GM23248 (cell line): ENCODE data around the gene KCTD15. TPM values are rescaled to one million over a fixed set of nuclear protein-coding genes. Genes with fewer than 3 reads are reported as not detected.

Experiments used
- DNase-seq: peaks from one replicate; pipeline ENCODE4 v3.0.0-alpha.2; 2015
- H2AFZ ChIP-seq: fragments of 200-600 bp; sonication (generic); 2 replicates; pipeline ENCODE4 v1.6.1; 2016; ENCODE audit warnings: antibody characterized with exemption
- H3F3A ChIP-seq: fragments of 200-600 bp; sonication (generic); 2 replicates; pipeline ENCODE4 v1.6.1; 2016; ENCODE audit warnings: mild to moderate bottlenecking, antibody characterized with exemption, mixed run types; ENCODE audit not compliant: insufficient read depth
- H3K27ac ChIP-seq: fragments of 200-600 bp; sonication (generic); 2 replicates; pipeline ENCODE4 v1.5.1; 2016; ENCODE audit warnings: mild to moderate bottlenecking
- H3K27me3 ChIP-seq: fragments of 200-600 bp; sonication (generic); replicated peaks from 2 replicates; pipeline ENCODE4 v1.6.1; 2016; ENCODE audit warnings: mild to moderate bottlenecking; ENCODE audit not compliant: insufficient read depth
- H3K36me3 ChIP-seq: fragments of 200-600 bp; sonication (generic); 2 replicates; pipeline ENCODE4 v1.6.1; 2016; ENCODE audit warnings: low read depth, mild to moderate bottlenecking
- H3K4me1 ChIP-seq: fragments of 200-600 bp; sonication (generic); 2 replicates; pipeline ENCODE4 v1.6.1; 2016; ENCODE audit warnings: mild to moderate bottlenecking; ENCODE audit not compliant: insufficient read depth
- H3K4me2 ChIP-seq: fragments of 200-600 bp; sonication (generic); one replicate; pipeline ENCODE4 v1.6.1; 2016; ENCODE audit warnings: mild to moderate bottlenecking; ENCODE audit not compliant: unreplicated experiment
- H3K4me3 ChIP-seq: fragments of 200-600 bp; sonication (generic); 2 replicates; pipeline ENCODE4 v1.5.1; 2016; ENCODE audit warnings: mild to moderate bottlenecking
- H3K79me2 ChIP-seq: fragments of 200-600 bp; sonication (generic); 2 replicates; pipeline ENCODE4 v1.6.1; 2016; ENCODE audit warnings: mild to moderate bottlenecking; ENCODE audit not compliant: insufficient read depth
- H3K9ac ChIP-seq: fragments of 200-600 bp; sonication (generic); 2 replicates; pipeline ENCODE4 v1.6.1; 2016; ENCODE audit warnings: mild to moderate bottlenecking
- H3K9me2 ChIP-seq: fragments of 200-600 bp; sonication (generic); 2 replicates; pipeline ENCODE4 v1.6.1; 2016; ENCODE audit warnings: mixed run types, mild to moderate bottlenecking, moderate library complexity; ENCODE audit not compliant: insufficient read depth
- H3K9me3 ChIP-seq: fragments of 200-600 bp; sonication (generic); one replicate; pipeline ENCODE4 v1.6.1; 2017; ENCODE audit warnings: low read depth
- H4K20me1 ChIP-seq: fragments of 200-600 bp; sonication (generic); 2 replicates; pipeline ENCODE4 v1.6.0; 2016; ENCODE audit not compliant: insufficient read depth
- EZH2 ChIP-seq: fragments of 200-600 bp; sonication (generic); IDR thresholded peaks from 2 replicates; pipeline ENCODE4 v1.6.1; 2018; ENCODE audit warnings: antibody characterized with exemption, mild to moderate bottlenecking; ENCODE audit not compliant: insufficient read depth, poor library complexity, severe bottlenecking
- EZH2phosphoT487 ChIP-seq: fragments of 200-600 bp; sonication (generic); IDR thresholded peaks from 2 replicates; pipeline ENCODE4 v1.6.1; 2018; ENCODE audit warnings: antibody characterized with exemption, moderate library complexity, mild to moderate bottlenecking, low read depth; ENCODE audit not compliant: insufficient read depth
- WGBS, 2 experiments: methylation state at CpG; one replicate each; pipeline ENCODE4 v1.1.6; 2015 to 2017; ENCODE audit warnings: low lambda C conversion rate in 2 of 2, low coverage in 1 of 2; ENCODE audit errors: missing lambda C conversion rate in 2 of 2; 5-methylcytosine and 5-hydroxymethylcytosine counted together
- in situ Hi-C: fragments of 300-500 bp; cut with MboI; formaldehyde crosslinking; loops from 2 replicates; pipeline ENCODE4 v1.15.0; 2020
- polyA plus RNA-seq: library from polyadenylated mRNA; unstranded; fragments of >200 nt; fragmentation: Nextera tagmentation; extraction: Ambion mirVana; gene quantifications from 2 replicates; pipeline ENCODE4 v1.2.1, GENCODE V29; 2016
- total RNA-seq: library from RNA; depleted of rRNA; stranded (reverse); fragments of >200 nt; shearing (Covaris generic); gene quantifications from 2 replicates; pipeline ENCODE4 v1.2.3, GENCODE V29; 2014

KCTD15 gene
- total and polyA plus RNA-seq, 2 experiments from 2014 or later = 7.5 to 117 TPM

DNA sequence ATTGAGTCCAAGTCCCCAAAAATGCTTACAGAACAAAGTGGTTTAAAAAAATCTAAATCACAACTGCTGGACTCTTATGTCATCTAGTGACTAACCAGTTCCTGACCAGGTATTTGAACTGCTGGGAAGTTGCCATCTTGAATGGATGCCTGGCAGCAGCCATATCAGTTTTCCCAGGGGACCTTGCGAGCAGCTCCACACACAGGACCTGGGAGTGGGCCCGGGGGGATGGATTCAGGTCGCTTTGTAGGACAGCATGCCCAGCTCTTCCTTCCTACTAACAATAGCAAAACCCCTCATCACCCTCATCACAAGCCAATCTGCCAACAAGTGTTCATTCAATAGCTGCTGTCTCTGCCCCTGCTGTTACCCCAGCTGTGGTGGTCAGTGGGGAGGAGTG lies 65.3 kb downstream of the KCTD15 start:
- no peak overlapping the region for H3K4me3 ChIP-seq
- no peak for DNase-seq
- 51 to 63% methylated on average over 3 of the region's 3 CpGs for WGBS, 2 experiments
- no peaks in the 10 kb centered on the region for H3K9me3 ChIP-seq
- H3K9me2 ChIP-seq = no peaks in the 10 kb centered on the region
- no peaks in the 10 kb centered on the region for H3K79me2 ChIP-seq
- H3K27me3 ChIP-seq = no peaks in the 10 kb centered on the region; the same call in 1 of the 2 replicates
- H3K4me1 ChIP-seq = no peaks in the 10 kb centered on the region
- no peaks in the 10 kb centered on the region for H3K36me3 ChIP-seq
- H4K20me1 ChIP-seq = no peaks in the 10 kb centered on the region
- no peaks in the 10 kb centered on the region for H3F3A ChIP-seq
- no peak overlapping the region for H2AFZ ChIP-seq
- no peak overlapping the region for H3K27ac ChIP-seq
- no peak overlapping the region for H3K4me2 ChIP-seq
- no peak overlapping the region for H3K9ac ChIP-seq
- in situ Hi-C loops = no loop called here
- TF ChIP-seq EZH2phosphoT487 (no peak), EZH2 (no peak)

- Histone ChIP-seq H3F3A (no peaks in the 10 kb centered on the region), H3K4me2 (no peak overlapping the region), H3K9me2 (no peaks in the 10 kb centered on the region), H2AFZ (no peak overlapping the region), H3K4me1 (peaks cover 4% of the 10 kb centered on the region), H3K9ac (no peak overlapping the region), H3K27ac (no peak overlapping the region), H3K9me3 (no peaks in the 10 kb centered on the region), H3K79me2 (no peaks in the 10 kb centered on the region), H4K20me1 (no peaks in the 10 kb centered on the region), H3K27me3 (no peaks in the 10 kb centered on the region; the same call in 1 of the 2 replicates), H3K36me3 (no peaks in the 10 kb centered on the region), H3K4me3 (no peak overlapping the region)
- in situ Hi-C loops = no loop called here
- TF ChIP-seq EZH2phosphoT487 (no peak), EZH2 (no peak)
- DNase-seq = no peak
- WGBS, 2 experiments = 33 to 34% methylated on average over 4 of the region's 4 CpGs
Measured at GRCh38 chr19:33862981-33863380, 66.3 kb downstream of the KCTD15 start.

DNA sequence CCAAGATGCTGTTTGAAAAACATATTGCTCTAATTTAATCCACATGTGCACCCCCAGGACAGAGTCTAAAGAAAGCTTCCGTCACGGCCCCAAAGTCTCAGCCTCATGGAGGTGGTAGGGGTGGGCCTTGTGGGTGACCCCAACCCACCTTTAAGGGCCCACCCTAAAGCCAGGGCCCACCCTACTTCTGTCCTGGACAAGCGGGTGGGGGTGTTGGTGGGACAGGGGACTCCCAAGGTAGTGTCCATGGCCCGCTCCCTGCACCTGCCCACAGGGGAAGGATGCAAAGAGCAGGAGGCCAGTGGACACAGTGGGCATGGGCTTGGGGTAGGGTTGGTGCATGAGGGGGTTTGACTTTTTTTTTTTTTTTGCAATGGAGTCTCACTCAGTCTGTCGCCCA lies 66.8 kb downstream of the KCTD15 start:
- Histone ChIP-seq H3F3A (no peaks in the 10 kb centered on the region), H3K36me3 (no peaks in the 10 kb centered on the region), H3K4me1 (peaks cover 8% of the 10 kb centered on the region), H3K4me3 (no peak overlapping the region), H3K9me2 (no peaks in the 10 kb centered on the region), H3K27ac (no peak overlapping the region), H3K27me3 (no peaks in the 10 kb centered on the region; the same call in 1 of the 2 replicates), H3K79me2 (no peaks in the 10 kb centered on the region), H3K4me2 (no peak overlapping the region), H4K20me1 (no peaks in the 10 kb centered on the region), H3K9ac (no peak overlapping the region), H3K9me3 (no peaks in the 10 kb centered on the region), H2AFZ (no peak overlapping the region)
- no peak for DNase-seq
- in situ Hi-C loops = no loop called here
- TF ChIP-seq EZH2 (no peak), EZH2phosphoT487 (no peak)
- 48 to 49% methylated on average over 5 of the region's 5 CpGs for WGBS, 2 experiments

GRCh38 chr19:33864311-33864850 lies 67.7 kb downstream of the KCTD15 start:
- Histone ChIP-seq H2AFZ (no peak overlapping the region), H3F3A (no peaks in the 10 kb centered on the region), H3K4me3 (no peak overlapping the region), H3K9ac (no peak overlapping the region), H3K27me3 (peaks cover under 1% of the 10 kb centered on the region; the same call in 1 of the 2 replicates), H3K27ac (no peak overlapping the region), H4K20me1 (no peaks in the 10 kb centered on the region), H3K4me1 (peaks cover 12% of the 10 kb centered on the region), H3K36me3 (no peaks in the 10 kb centered on the region), H3K9me3 (no peaks in the 10 kb centered on the region), H3K79me2 (no peaks in the 10 kb centered on the region), H3K9me2 (no peaks in the 10 kb centered on the region), H3K4me2 (no peak overlapping the region)
- WGBS, 2 experiments = 58 to 76% methylated on average over 3 of the region's 3 CpGs
- in situ Hi-C loops = no loop called here
- no peak for TF ChIP-seq EZH2phosphoT487
- no peak for TF ChIP-seq EZH2
- no peak for DNase-seq
